Suprapubic skin (tissue), 3 donors: ENCODE data around the gene C1QTNF2.

Source experiments
- CTCF ChIP-seq, 2 donors: fragments of 200-600 bp in 1 of 2; fragments of 450-650 bp in 1 of 2; sonication (generic) in 1 of 2; IDR thresholded peaks; one replicate each; pipeline ENCODE4 v1.5.1; 2016 to 2019; ENCODE audit warnings: antibody characterized with exemption in 2 of 2, mild to moderate bottlenecking in 1 of 2, moderate library complexity in 1 of 2
- POLR2A ChIP-seq, 2 donors: fragments of 450-650 bp; IDR thresholded peaks; one replicate each; pipeline ENCODE4 v1.6.1; 2017; ENCODE audit warnings: antibody characterized with exemption in 2 of 2, mild to moderate bottlenecking in 2 of 2, moderate library complexity in 2 of 2

- TF ChIP-seq POLR2A (IDR thresholded peaks at IDR 0.05) (no peak), CTCF (IDR thresholded peaks at IDR 0.05) (no peak)
These were observed 6.6 kb downstream of the C1QTNF2 start for GRCh38 chr5:160363660-160364395.
